GM18517 (cell line): ENCODE results near the gene RASL10A.

ENCODE experiments used
- ATAC-seq: cut with Tn5 transposase; IDR thresholded peaks from one replicate; pipeline ENCODE4 v1.9.1; 2021; ENCODE audit warnings: mild to moderate bottlenecking, moderate library complexity; ENCODE audit not compliant: unreplicated experiment

RASL10A gene

DNA sequence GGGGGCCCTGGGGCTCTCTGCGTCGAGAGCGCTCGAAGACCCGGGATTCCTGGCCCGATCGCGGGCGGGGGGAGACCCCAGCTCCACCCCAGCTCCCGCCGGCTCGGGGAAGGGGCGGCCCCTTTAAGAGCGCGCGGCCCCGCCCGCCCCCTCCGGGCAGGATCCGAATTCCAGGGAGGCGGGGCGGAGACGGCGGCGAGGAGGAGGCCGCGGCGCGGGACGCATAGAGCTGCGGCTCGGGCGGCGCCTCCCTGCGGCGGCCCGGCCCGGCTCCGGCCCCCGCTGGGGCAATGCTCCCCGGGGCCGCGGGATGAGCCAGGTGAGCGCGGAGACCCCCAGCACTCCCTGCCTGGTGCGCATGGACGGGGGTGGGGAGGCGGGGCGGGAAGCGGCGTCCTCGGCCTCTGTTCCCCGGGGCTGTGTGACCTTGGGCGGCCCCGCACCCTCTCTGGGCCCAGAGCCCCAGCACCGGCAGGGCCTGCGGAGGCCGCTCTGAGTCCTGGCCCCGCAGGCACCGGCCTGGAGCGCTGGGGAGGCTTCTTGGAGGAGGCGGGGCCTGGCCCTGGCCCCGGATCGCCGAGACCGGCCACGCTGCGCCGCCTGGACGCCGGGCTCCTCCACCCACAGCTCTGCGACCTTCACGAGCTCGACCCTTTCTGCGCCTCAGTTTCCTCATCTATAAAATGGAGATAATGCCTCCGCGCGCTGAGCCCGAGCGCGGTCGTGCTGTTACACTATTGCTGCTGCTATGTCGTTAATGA lies 8.5 kb downstream of the RASL10A start:
- no peak for ATAC-seq

DNA sequence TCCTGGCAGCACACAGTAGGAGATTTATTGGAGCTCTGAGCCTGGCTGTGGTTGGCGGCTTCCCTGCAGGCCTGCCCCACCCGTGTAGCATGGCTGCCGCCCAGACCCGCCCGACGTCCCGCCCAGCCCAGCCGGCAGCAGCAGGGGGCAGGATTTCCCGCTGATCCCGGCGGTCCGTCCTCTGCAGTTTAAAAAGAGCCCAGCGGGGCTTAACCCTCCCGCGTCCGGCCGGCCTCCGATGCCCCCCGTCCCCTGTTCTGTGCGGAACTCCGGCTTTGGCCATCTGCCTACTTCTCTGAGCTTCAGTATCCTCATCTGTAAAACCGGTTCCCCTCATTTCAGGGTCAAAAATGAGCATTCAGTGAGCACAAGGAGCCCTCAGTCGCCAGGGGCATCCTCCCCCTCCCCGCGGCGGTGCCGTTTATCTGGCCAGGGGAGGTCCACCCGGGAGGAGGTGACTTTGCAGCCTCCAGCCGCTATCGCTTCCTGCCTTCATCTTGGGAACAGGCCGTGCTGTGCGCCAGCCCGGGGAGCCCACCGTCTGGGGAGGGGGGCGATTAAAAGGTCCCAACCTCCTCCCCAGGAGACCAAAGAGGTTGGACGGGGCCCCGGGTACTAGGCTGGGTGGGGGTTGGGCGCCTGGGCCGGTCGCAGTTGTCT lies 9.2 kb downstream of the RASL10A start, which contains the start of gene GAS2L1:
TSS of gene GAS2L1 (plus strand) at position 476 of the 660 bp plus-strand sequence. CDS start 1,456 bp downstream, outside the sequence.
- no peak for ATAC-seq

DNA sequence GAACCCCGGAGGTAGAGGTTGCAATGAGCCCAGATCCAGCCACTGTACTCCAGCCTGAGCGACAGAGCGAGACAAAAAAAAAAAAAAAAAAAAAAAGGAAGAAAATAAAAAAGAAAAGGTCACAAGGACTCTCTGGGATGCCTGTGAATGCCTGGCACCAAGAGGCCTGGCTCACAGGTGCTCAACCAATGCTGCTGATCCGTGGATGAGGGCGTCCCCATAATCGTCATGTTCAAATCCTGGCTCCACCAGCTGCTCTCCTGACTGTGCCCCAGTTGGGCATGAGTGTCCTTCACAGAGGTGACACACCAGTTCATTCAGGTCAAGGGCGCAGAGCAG lies 9.7 kb downstream of the RASL10A start:
- ATAC-seq = no peak

DNA sequence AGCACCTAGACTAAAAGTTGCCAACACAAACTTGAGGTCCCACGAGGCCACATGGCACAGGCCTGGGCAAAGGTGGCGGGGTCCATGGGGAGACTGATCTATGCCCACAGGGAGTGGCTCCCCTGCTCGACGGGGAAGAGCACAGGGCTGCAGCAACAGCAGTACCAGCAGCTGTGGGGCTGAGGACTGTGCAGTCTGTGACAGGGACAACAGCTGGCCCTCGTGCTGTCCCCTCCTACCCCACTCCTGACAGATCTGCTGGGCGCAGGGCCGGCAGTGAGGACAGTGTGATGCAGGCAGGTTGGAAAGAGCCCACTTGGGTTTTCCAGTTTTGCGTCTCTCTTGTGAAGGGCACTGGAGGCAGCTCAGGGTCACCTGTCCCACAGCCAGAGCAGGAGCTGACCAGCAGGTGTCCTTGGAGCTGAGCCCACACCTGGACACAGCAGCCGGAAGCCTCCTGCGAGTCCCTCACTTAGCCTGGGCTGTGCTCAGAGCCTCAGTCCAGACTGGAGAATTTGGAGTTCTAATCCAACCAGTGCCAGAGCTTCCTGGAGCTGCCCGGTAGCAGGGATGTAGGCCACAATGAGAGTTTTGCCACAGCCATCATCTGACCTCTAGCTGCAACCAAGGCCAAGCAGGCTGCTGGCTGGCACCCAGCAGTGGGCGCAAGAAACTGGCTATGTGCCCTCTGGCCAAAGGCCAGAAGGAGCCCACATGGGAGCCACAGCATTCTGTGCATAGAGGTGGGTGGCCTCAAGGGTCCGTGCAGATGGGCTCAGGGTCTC lies 12.6 kb downstream of the RASL10A start:
- no peak for ATAC-seq

DNA sequence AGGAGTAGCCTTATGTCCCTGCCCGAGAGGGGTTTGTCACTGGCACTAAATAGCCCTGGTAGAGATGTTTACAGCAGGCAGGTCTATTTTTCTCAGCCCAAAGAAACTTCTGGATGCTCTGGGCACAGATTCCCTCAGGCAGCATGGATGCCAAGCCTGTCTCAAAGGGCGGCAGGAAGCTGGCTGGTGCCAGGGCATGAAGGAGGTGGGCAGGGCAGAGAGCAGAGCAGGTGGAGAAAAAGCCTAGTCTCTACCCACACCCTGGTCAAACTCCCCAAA lies 13.2 kb downstream of the RASL10A start:
- no peak for ATAC-seq

DNA sequence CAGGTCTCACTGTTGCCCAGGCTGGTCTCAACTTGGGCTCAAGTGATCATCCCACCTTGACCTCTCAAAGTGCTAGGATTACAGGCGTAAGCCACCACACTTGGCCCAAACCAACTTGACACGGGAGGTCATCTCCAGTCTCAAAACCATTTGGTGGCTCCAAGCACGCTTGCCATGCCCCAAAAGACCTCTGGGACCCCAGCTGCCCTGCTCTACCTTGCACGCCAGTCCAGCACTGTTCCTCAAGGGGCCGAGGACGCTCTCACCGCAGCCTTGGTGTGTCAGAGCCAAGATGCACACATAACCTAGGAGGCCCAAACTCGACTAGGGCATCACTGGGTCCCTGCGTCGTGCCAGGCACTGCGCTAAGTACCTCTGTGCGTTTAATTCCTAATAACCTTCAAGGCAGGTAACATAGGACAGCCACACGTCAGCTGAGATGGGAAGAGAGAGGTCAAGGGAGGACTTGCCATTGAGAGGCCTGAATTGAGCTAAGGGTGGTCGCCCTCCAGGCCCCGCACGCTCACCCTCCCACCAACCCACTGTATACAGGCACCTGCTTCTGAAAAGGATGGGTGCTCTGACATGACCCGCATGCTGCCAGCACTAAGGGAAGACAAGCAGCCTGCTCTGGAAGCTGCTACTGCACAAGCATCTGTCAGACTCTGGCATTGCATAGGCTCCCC lies 13.6 kb downstream of the RASL10A start:
- no peak for ATAC-seq

DNA sequence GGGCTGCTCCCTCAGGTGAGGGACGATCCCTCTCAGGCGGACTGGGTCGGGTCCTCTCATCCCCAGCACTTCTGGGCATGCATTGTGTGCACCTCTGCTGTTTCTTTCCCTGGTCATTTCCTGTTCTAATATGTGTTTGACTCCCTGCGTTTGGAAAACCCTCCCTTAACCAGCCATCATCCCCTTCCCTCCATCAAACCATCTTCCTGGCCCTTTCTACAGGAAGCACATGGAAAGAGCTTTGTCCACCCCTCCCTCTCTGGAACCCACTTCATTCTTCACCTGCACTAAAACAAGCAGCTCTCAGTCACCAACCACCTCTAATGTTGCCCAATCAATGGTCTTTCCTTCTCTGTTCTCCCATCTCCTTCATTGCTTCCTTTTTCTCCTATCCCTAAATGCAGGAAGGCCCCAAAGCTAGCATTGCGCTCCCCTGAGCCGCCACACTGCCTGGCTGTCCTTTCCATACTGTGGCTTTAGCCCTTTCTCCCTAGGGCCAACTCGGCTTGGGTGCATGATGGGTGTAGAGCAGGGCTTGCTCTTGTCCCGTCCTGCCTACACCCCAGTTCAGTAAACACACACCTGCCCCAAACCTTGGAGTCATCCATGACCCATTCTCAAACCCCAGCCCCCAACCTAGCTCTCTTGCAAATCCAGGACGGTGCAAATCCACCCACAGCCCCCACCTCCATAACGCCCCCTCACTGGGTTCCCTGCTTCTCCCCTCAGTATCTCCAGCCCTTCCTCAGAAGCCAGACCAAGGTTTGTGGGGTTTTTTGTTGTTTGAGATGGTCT lies 14.5 kb downstream of the RASL10A start:
- ATAC-seq = no peak

DNA sequence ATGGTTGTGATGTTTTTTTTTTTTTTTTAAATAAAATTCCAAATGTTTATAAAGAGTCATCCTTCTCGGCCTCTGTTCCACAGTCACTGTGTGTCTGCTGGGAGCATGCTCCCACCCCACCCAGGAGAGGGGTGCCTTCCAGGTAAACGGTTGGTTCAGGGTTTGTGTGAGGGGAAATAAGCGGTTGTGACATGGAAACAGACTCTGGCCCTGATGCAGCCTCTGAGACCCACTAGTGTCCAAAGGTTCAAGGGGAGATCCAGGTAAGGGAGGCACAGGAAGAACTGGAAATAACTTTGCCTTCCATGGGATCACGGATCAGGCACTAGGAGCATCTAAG lies 15.1 kb downstream of the RASL10A start:
- no peak for ATAC-seq

DNA sequence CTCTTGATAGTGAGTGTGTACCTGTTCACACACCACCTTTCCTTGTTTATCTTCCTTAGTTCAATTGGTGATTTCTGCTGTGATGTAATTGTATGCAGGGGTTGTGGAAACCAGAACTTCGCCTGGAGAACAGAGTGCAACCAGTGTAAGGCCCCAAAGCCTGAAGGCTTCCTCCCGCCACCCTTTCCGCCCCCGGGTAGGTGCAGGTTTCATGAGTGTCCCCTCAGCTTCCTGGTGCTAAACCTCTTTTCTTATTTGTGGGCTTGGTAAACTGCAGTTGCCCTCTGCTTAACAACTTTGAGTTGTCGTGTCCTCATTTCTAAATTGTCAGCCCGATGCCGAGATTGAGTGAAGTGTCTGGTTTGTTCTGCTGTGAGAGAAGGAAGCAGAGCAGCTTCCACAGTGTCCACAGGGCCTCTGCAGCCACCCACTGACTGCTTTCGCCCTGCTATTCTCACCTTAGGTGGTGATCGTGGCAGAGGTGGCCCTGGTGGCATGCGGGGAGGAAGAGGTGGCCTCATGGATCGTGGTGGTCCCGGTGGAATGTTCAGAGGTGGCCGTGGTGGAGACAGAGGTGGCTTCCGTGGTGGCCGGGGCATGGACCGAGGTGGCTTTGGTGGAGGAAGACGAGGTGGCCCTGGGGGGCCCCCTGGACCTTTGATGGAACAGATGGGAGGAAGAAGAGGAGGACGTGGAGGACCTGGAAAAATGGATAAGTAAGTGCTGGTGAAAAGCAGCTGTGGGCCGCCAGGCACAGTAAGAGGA lies 16.2 kb downstream of the RASL10A start:
- no peak for ATAC-seq

DNA sequence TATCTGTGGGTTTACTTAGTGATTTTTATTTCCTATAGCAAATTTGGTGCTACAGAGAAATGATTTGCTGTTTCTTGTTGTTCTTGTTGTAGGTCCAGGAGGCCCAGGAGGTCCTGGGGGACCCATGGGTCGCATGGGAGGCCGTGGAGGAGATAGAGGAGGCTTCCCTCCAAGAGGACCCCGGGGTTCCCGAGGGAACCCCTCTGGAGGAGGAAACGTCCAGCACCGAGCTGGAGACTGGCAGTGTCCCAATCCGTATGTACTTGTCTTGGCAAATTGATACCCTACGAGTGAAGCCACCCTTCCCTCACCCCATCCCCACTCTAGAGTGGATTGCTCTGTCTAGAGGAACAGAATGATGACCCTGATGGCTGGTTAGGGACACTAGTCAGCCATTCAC lies 16.9 kb downstream of the RASL10A start:
- no peak for ATAC-seq

DNA sequence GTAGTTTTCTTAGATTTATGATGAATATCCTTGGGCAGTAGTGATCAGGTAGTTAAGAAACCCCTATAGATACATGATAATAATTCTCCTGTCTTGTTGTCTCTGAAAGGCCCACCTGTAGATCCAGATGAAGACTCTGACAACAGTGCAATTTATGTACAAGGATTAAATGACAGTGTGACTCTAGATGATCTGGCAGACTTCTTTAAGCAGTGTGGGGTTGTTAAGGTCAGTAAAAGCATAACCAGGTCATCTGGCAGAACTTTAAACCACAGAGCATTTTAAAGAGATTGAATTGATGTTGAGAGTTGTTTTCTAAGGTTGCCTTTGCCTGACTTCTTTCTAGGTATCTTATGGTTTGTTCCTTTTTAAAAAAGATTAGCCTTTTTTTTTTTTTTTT lies 23.1 kb downstream of the RASL10A start:
- ATAC-seq = no peak

DNA sequence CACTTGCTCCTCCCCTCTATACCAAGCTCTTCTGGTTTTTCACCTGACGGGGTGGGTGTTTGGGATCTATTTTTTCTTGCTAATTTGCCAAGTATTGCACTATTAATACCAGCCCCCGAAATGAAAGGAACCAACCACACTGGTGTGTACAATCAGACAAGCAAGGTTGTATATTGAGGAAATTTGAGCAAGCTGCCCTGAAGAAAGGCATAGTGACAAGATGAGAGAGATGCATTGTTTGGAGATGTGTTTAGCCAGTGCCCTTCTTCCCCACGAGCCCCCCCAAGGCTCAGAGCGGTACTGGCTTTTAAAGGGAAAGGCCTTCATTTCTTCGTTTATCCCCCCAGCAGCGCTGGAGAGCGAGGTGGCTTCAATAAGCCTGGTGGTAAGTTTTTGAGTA lies 24.3 kb downstream of the RASL10A start:
- no peak for ATAC-seq

DNA sequence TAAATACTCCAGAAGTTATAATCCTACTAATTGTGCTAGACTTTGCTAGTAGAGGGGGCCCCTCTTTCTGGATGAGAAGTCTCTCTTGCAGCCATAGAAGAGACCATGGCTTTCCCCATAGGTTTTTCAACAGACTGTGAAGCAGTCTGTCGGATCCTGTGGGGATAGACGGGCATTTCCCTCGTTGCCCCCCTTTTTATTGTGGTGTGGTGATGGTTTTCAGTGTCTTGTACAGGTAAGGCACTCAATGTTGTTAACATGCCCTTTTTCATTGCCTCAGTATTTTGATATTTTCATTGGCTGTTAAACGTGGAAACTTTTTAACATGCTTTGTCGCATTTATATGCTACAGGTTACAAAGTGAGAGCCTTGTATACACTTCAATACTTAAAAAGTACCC lies 25.4 kb downstream of the RASL10A start:
- no peak for ATAC-seq

DNA sequence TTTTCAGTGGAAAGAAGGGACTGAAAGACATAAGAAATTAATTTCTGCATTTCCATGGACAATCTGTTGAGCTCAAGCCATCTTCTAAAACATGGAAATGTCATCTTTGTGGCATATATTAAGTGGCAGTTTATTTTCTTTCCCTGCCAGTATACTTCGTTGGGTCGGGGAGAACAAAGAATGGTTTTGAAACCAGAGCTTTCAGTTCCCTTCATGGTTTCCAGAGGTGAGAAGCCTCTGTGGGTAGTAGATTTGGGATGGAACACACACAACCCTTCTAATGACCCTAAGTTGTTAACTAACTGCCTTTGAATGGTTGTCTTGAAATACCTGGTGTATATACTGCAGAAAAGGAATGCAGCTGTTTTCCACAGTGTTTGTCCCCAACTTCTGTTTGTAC lies 26.7 kb downstream of the RASL10A start:
- no peak for ATAC-seq

DNA sequence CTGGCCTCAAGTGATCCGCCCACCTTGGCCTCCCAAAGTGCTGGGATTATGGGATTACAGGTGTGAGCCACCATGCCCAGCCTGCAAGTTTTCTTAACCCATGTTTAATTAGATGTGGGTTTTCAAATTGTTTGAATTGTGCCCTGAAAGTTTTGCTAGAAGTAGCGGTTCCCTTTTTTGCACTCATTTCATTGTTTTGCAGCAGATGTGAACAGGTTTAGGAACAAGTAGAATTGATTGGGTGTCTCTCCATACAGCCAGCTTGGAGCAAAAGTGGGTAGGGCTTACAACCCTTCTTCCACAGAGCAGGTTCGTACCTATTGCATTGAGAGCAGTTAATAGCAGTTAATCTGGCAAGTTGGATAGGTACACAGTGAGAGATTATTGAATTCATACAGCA lies 31.3 kb downstream of the RASL10A start:
- ATAC-seq = no peak

DNA sequence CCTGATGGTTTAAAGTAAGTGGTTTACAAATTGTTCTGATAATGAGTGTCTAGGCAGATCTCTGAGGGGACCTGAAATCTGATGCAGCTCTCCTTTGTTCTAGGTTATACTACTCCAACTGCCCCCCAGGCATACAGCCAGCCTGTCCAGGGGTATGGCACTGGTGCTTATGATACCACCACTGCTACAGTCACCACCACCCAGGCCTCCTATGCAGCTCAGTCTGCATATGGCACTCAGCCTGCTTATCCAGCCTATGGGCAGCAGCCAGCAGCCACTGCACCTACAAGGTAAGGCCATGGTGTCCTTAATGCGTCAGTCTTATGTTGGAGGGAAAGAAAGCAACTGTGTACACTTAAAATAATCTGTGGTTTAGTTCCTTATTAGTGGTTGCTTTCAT lies 37.6 kb downstream of the RASL10A start:
- no peak for ATAC-seq

DNA sequence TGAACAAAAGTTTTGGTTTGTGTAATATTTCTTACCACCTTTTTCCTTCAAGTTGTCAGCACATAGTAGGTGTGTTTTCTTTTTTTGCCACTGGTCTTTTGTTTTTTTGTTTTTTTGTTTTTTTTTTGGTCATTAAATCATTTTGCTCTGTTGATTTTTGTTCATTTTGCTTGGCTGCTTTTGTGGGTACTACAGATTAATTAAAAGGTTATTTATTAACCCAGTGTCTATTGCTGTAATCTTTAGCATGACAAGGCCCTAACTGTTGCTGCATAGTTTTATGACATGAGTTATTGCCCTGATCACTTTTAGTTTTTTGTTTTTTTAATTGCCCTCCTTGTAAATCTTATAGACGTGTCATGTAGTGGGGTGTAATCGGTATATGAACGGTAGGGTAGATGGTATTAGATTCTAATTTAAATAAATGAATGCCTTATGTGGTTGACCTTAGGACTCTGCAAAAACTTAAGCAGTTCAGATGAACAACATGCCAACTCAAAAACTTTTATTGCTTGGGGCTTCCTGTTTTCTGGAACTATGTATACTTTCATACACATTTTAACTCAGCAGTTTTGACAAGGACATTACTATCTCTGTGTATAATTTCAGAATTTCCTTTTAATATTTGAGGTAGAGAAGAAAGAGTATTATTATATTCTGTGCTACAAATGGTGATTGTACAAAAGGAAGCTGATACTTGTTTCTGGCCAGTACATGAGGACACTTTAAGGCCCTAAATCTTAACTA lies 39.5 kb downstream of the RASL10A start:
- ATAC-seq = no peak

DNA sequence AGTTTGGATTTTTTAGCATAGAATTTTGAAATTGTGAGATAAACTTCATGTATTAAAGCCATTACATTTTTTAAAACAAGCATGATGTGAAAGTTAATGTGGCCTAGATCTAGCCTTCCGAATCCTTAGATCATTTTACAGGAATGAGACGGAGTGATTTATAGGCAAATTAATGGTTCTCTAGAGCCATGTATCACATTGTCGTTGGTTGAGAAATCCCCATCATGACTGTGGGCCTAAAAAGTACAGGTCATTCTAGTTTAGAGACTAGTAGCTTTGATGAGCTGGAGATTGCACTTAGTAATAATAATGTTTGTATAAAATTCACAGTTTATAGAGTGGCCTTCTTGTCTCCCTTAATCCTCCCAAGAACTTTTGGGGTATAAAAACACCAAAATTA lies 40.3 kb downstream of the RASL10A start:
- ATAC-seq = no peak

DNA sequence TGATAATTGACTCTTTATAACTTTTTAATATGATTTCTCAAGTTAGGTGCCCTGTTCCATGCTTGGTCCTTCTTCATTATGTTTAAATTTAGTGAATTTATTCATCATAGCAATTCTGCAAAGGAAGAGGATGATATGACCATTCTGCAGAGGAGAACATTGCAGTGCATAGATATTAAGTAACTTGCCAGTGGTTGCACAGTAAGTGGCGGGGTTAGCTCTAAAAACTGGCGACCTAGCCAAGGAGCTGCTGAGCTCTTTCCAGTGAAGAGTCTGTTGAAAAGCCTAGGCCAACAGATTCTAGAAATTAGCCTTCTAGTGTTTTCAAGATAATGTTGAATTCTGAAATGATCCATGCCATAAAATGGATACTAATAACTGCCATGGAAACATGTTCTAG lies 42.9 kb downstream of the RASL10A start:
- no peak for ATAC-seq
